Esophagus muscularis mucosa (tissue), 4 donors: ENCODE results near the gene PRRX1. TPM values are rescaled to one million over a fixed set of nuclear protein-coding genes. Genes with fewer than 3 reads are reported as not detected.

Experiments used
- DNase-seq: peaks from one replicate; pipeline ENCODE4 v3.0.0-alpha.2; 2017; ENCODE audit errors: extremely low spot score
- H3K27ac ChIP-seq, 4 donors: fragments of 200-600 bp; sonication (generic); replicated peaks in 1 of 4; 1 replicate in 3 of 4; 2 replicates in 1 of 4; pipeline ENCODE4 v1.5.1; 2016 to 2019; ENCODE audit warnings: mild to moderate bottlenecking in 1 of 4
- H3K27me3 ChIP-seq, 4 donors: fragments of 200-600 bp; sonication (generic); one replicate each; pipeline versions ENCODE4 v1.5.1 to v1.6.0; 2016 to 2019
- H3K36me3 ChIP-seq, 4 donors: fragments of 200-600 bp; sonication (generic); one replicate each; pipeline ENCODE4 v1.5.1; 2016 to 2019
- H3K4me1 ChIP-seq, 4 donors: fragments of 200-600 bp; sonication (generic); one replicate each; pipeline ENCODE4 v1.5.1; 2016 to 2019
- H3K4me3 ChIP-seq, 4 donors: fragments of 200-600 bp; sonication (generic); 1 replicate in 2 of 4; 2 replicates in 2 of 4; pipeline ENCODE4 v1.5.1; 2016 to 2019; ENCODE audit warnings: mild to moderate bottlenecking in 4 of 4, moderate library complexity in 1 of 4
- H3K9me3 ChIP-seq, 4 donors: fragments of 200-600 bp; sonication (generic); 1 replicate in 3 of 4; 2 replicates in 1 of 4; pipeline ENCODE4 v1.5.1; 2016 to 2019
- EP300 ChIP-seq: sonication (generic); formaldehyde crosslinking; IDR thresholded peaks from one replicate; pipeline ENCODE4 v1.6.1; 2017; ENCODE audit warnings: antibody characterized with exemption
- POLR2A ChIP-seq: fragments of 450-650 bp; IDR thresholded peaks from one replicate; pipeline ENCODE4 v1.6.1; 2017; ENCODE audit warnings: antibody characterized with exemption, moderate library complexity, mild to moderate bottlenecking, low read depth
- POLR2AphosphoS5 ChIP-seq, 2 donors: sonication (generic); formaldehyde crosslinking; IDR thresholded peaks; one replicate each; pipeline ENCODE4 v1.6.1; 2017; ENCODE audit warnings: antibody characterized with exemption in 2 of 2
- WGBS: methylation state at CpG from one replicate; pipeline ENCODE4 v1.1.5; 2018; 5-methylcytosine and 5-hydroxymethylcytosine counted together
- intact Hi-C: fragments of 100-400 bp; cut with DNase I; formaldehyde crosslinking; loops from one replicate; pipeline ENCODE4 v1.15.1; 2023
- total RNA-seq, 4 donors: library from RNA; depleted of rRNA; stranded (reverse); fragments of >200 nt; gene quantifications; one replicate each; pipeline versions ENCODE4 v1.1.0 to v1.2.1, GENCODE V29; 2016
- TF ChIP-seq, protein P1 (sequence below), 3 experiments: fragments of 200-600 bp in 2 of 3; fragments of 450-650 bp in 1 of 3; sonication (generic) in 2 of 3; IDR thresholded peaks; one replicate each; pipeline ENCODE4 v1.5.1; 2017 to 2019; ENCODE audit warnings: antibody characterized with exemption in 3 of 3, mild to moderate bottlenecking in 2 of 3, moderate library complexity in 1 of 3

PRRX1 gene
- total RNA-seq, 4 donors from 2014 or later = 11.6 to 31.2 (median 28.4) TPM

DNA sequence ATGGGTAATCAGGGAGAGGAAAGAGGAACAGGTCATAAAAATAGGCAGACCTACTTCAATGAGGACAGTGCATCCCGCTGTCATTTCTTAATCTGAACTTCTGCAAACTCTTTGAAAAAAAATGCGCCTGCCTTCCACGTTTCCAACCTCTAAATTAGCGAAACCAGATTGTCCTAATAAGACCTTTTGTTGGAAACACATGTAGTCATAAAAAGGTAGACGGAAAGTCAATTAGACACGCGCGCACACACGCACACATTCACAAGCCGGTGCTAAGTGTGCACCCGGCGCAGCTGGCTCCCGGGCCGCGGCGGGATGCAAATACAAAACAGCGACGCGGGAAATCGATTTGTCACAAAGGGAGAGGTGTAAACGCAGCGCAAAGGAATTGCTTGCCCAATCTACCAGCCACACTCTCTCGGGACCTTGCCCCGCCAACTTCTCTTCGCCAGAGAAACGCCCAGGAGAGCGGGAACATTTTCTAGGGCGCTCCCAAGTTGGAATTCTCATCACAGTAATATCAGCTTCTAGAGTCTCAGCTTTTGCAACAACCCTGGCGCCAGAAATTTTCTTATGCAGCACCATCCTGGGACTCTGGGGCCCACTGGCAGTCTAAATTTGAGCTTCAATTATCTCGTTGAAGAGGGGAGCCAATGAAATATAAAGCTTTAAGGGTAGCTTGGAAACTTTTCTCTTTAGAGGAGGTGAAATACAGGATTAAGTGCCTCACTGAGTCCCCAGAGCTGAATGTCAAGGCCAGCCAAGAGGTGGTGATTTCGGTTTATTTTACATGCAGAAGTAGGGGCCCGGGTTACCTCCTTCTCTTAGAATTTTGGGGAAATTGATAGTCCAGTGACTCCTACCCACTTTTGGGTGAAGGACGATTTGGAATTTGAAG lies 4.5 kb downstream of the PRRX1 start:
- H3K4me1 ChIP-seq = peaks cover 17 to 32% (median 25%) of the 10 kb centered on the region in 4 donors
- peaks cover 0 to 92% (median 42%) of the 10 kb centered on the region in 4 donors for H3K27me3 ChIP-seq
- peak; percentile 57 for DNase-seq
- H3K27ac ChIP-seq = no peak overlapping the region
- 52% methylated on average over 31 of the region's 33 CpGs for WGBS
- H3K9me3 ChIP-seq = no peaks in the 10 kb centered on the region
- no peaks in the 10 kb centered on the region for H3K36me3 ChIP-seq
- TF ChIP-seq POLR2A = no peak
- no peak for TF ChIP-seq EP300
- TF ChIP-seq, protein P1, sequence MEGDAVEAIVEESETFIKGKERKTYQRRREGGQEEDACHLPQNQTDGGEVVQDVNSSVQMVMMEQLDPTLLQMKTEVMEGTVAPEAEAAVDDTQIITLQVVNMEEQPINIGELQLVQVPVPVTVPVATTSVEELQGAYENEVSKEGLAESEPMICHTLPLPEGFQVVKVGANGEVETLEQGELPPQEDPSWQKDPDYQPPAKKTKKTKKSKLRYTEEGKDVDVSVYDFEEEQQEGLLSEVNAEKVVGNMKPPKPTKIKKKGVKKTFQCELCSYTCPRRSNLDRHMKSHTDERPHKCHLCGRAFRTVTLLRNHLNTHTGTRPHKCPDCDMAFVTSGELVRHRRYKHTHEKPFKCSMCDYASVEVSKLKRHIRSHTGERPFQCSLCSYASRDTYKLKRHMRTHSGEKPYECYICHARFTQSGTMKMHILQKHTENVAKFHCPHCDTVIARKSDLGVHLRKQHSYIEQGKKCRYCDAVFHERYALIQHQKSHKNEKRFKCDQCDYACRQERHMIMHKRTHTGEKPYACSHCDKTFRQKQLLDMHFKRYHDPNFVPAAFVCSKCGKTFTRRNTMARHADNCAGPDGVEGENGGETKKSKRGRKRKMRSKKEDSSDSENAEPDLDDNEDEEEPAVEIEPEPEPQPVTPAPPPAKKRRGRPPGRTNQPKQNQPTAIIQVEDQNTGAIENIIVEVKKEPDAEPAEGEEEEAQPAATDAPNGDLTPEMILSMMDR (IDR thresholded peaks at IDR 0.05) = no peak
- TF ChIP-seq POLR2AphosphoS5 (IDR thresholded peaks at IDR 0.05) = no peak
- intact Hi-C loops = loop anchor here (10.0 kb wide), 1 partner anchor 734 kb away; no protein-coding TSS in a partner anchor
- H3K4me3 ChIP-seq = peak overlapping the region in 1 of 4 donors; percentile 3

DNA sequence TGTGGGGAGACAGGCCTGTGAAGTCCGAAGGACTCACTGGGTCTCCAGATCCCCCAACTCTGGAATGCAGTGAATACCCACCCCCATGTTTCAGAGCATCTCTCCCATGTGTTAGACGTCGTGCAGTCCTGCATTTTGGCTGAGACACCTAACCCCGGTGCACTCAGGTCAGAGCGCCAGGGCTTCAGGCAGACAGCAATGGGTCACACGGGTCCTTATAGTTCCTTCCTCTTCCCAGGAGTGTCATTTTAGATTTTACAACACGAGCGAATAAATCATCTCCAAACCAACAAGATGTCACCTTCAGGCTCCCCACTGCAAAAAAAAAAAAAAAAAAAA lies 5.1 kb downstream of the PRRX1 start:
- 44% methylated on average over 7 of the region's 8 CpGs for WGBS
- DNase-seq = peak; percentile 80
- Histone ChIP-seq H3K27ac (no peak overlapping the region), H3K4me3 (no peak overlapping the region), H3K9me3 (no peaks in the 10 kb centered on the region), H3K4me1 (peaks cover 11 to 26% (median 21%) of the 10 kb centered on the region in 4 donors), H3K27me3 (peaks cover 0 to 86% (median 42%) of the 10 kb centered on the region in 4 donors), H3K36me3 (no peaks in the 10 kb centered on the region)
- TF ChIP-seq, protein P1 (IDR thresholded peaks at IDR 0.05) = no peak
- TF ChIP-seq POLR2A (no peak), EP300 (no peak)
- intact Hi-C loops = loop anchor here (10.0 kb wide), 1 partner anchor 734 kb away; no protein-coding TSS in a partner anchor

DNA sequence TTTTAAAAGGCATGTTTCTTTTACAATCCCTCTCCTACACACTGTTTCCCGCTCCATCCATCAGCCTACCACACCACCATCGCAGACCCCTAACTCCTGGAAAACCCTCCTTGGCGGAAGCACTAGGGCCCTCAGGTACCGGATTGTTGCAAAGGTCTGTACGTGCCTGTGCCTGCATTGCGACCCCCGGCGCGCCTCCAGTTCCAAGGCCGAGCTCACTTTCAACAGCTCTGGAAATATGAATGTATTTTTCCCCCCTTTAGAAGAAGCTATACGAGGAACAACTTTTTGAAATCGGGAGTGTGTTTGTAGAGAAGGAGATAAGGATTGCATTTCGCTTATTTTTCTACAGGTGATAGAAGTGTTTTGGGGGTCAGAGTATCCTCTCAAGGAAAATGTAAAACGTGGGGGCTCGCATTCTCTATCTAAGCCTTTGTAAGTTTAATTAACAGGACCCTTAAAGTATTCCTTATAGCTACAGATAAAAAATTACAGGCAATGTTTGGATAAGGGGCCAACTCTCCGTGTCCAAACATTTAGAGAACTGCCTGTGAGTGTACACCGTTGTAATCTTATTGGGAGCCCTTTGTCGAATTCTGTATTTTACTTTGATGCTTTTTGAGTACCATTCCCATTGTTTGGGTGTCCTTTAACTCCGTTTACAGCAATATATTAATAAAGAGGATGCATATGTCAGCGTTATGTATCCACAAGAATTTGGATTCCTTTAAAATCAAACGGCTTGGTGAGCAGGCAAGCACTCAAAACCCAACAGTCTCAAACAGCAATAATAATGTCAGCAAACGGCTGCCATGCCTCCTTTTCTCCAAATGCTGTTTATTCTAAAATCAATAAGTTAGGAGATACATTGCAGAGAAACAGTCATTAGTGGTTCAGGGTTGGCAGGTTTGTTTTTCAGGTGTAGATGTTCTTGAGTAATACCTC lies 5.9 kb downstream of the PRRX1 start:
- H3K9me3 ChIP-seq = no peaks in the 10 kb centered on the region
- WGBS = 41% methylated on average over 22 of the region's 22 CpGs
- DNase-seq = peak; percentile 62
- no peak overlapping the region for H3K4me3 ChIP-seq
- peaks cover 3 to 18% (median 13%) of the 10 kb centered on the region in 4 donors for H3K4me1 ChIP-seq
- TF ChIP-seq POLR2AphosphoS5 (IDR thresholded peaks at IDR 0.05) = no peak
- no peak for TF ChIP-seq EP300
- no peak for TF ChIP-seq POLR2A
- no peaks in the 10 kb centered on the region for H3K36me3 ChIP-seq
- no peak overlapping the region for H3K27ac ChIP-seq
- H3K27me3 ChIP-seq = peaks cover 0 to 82% (median 37%) of the 10 kb centered on the region in 4 donors
- intact Hi-C loops = loop anchor here (10.0 kb wide), 1 partner anchor 735 kb away; no protein-coding TSS in a partner anchor

DNA sequence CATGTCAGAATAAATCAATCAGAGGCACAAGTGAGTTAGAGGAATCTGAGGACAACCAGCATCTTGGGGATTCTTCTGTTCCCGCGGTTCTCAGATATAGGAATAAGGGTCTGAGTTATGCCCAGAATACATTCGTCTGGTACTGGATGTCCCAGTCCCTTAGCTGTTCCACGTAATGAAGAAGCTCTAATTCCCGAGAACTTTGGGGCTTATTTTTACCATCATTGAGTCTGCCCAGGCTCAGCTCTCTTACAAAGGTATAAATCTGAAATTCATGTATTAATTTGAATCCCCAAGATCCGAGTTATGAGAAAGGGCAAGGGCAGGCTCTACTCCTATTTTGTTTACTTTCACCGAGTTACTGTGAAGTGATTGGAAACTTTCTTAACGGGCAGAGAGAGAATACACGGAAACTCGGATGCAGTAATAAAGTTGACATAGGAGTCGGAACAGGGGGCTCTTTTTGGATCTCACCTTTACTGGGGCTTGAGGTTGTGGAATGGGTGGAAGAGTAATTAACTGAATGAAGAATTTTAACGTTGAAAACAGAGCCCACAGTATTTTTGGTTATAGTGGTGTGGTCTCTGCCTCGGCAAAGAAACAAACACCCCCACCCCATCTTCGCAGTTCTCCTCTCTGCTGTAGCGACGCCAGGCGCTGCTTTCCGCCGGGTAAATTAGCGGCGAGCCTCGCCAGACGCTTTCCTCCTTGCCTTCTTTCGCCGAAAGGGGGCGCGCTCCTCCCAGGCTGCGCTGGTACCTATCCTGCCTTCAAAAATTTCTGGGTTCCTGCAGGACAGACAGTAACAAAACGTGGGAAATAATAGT lies 7.1 kb downstream of the PRRX1 start:
- H3K9me3 ChIP-seq = no peaks in the 10 kb centered on the region
- TF ChIP-seq POLR2AphosphoS5 (IDR thresholded peaks at IDR 0.05) = peak in 1 of 2 donors; percentile 6
- TF ChIP-seq, protein P1 (IDR thresholded peaks at IDR 0.05) = peak; percentile 21 to 49 (median 32)
- TF ChIP-seq POLR2A = no peak
- TF ChIP-seq EP300 = no peak
- 22% methylated on average over 27 of the region's 29 CpGs for WGBS
- H3K27ac ChIP-seq = peak overlapping the region in 2 of 4 donors; percentile 23 to 24
- H3K36me3 ChIP-seq = no peaks in the 10 kb centered on the region
- intact Hi-C loops = no loop called here
- peak; percentile 74 for DNase-seq
- H3K27me3 ChIP-seq = peaks cover 0 to 75% (median 32%) of the 10 kb centered on the region in 4 donors
- H3K4me1 ChIP-seq = peaks cover 0 to 11% (median 8%) of the 10 kb centered on the region in 4 donors
- no peak overlapping the region for H3K4me3 ChIP-seq
